KMS-11 (cell line): ENCODE data around the gene GNB5.

ENCODE experiments used
- H2AFZ ChIP-seq: fragments of 200-600 bp; sonication (generic); 2 replicates; pipeline ENCODE4 v1.6.1; 2016; ENCODE audit warnings: antibody characterized with exemption, mixed run types, low read depth
- H3K27ac ChIP-seq: fragments of 200-600 bp; sonication (generic); 2 replicates; pipeline ENCODE4 v1.6.1; 2016; ENCODE audit warnings: mild to moderate bottlenecking, mixed run types
- H3K27me3 ChIP-seq: fragments of 200-600 bp; sonication (generic); 2 replicates; pipeline ENCODE4 v1.6.1; 2017; ENCODE audit warnings: mild to moderate bottlenecking, low read depth, mixed run types, moderate library complexity; ENCODE audit not compliant: insufficient read depth
- H3K36me3 ChIP-seq: fragments of 200-600 bp; sonication (generic); 2 replicates; pipeline ENCODE4 v1.6.1; 2017; ENCODE audit warnings: mild to moderate bottlenecking, mixed run types; ENCODE audit not compliant: insufficient read depth
- H3K4me1 ChIP-seq: fragments of 200-600 bp; sonication (generic); 2 replicates; pipeline ENCODE4 v1.6.1; 2016; ENCODE audit warnings: mild to moderate bottlenecking, low read depth, mixed run types; ENCODE audit not compliant: poor library complexity, severe bottlenecking
- H3K4me2 ChIP-seq: fragments of 200-600 bp; sonication (generic); 2 replicates; pipeline ENCODE4 v1.7.0; 2016; ENCODE audit warnings: mild to moderate bottlenecking, mixed run types
- H3K4me3 ChIP-seq: fragments of 200-600 bp; sonication (generic); IDR thresholded peaks from 2 replicates; pipeline ENCODE4 v1.6.1; 2017; ENCODE audit warnings: low read depth, low read length, mixed read lengths; ENCODE audit not compliant: insufficient read depth
- H3K79me2 ChIP-seq: fragments of 200-600 bp; sonication (generic); 2 replicates; pipeline ENCODE4 v1.6.1; 2016; ENCODE audit warnings: low read depth, mixed run types; ENCODE audit not compliant: insufficient read depth
- H3K9ac ChIP-seq: fragments of 200-600 bp; sonication (generic); 2 replicates; pipeline ENCODE4 v1.6.1; 2016; ENCODE audit warnings: mild to moderate bottlenecking, mixed run types
- H4K20me1 ChIP-seq: fragments of 200-600 bp; sonication (generic); 2 replicates; pipeline ENCODE4 v1.6.1; 2016; ENCODE audit warnings: mild to moderate bottlenecking, mixed run types; ENCODE audit not compliant: insufficient read depth
- CTCF ChIP-seq: fragments of 200-600 bp; sonication (generic); conservative IDR thresholded peaks from 2 replicates; pipeline ENCODE4 v1.6.1; 2017; ENCODE audit warnings: low read depth, mild to moderate bottlenecking, antibody characterized with exemption, low read length, moderate library complexity, mixed read lengths

The GNB5 gene

GRCh38 chr15:52228921-52229320 lies 37.7 kb upstream of the GNB5 start:
- Histone ChIP-seq H4K20me1 (no peaks in the 10 kb centered on the region), H2AFZ (no peak overlapping the region), H3K79me2 (no peaks in the 10 kb centered on the region), H3K27me3 (no peaks in the 10 kb centered on the region), H3K4me3 (no peak overlapping the region), H3K4me2 (no peak overlapping the region), H3K27ac (no peak overlapping the region), H3K9ac (no peak overlapping the region), H3K36me3 (no peaks in the 10 kb centered on the region), H3K4me1 (peaks cover 4% of the 10 kb centered on the region)
- TF ChIP-seq CTCF = no peak

GRCh38 chr15:52227456-52227855 lies 36.3 kb upstream of the GNB5 start:
- Histone ChIP-seq H3K4me1 (peaks cover 4% of the 10 kb centered on the region), H3K9ac (no peak overlapping the region), H3K27me3 (no peaks in the 10 kb centered on the region), H3K79me2 (no peaks in the 10 kb centered on the region), H3K4me3 (no peak overlapping the region), H2AFZ (no peak overlapping the region), H4K20me1 (no peaks in the 10 kb centered on the region), H3K4me2 (peak overlapping the region; percentile 8; the same call in 1 of the 2 replicates), H3K36me3 (no peaks in the 10 kb centered on the region), H3K27ac (no peak overlapping the region)
- TF ChIP-seq CTCF = peak; percentile 70

- Histone ChIP-seq H2AFZ (no peak overlapping the region), H3K36me3 (no peaks in the 10 kb centered on the region), H3K27me3 (no peaks in the 10 kb centered on the region), H3K27ac (no peak overlapping the region), H4K20me1 (no peaks in the 10 kb centered on the region), H3K4me2 (no peak overlapping the region), H3K79me2 (no peaks in the 10 kb centered on the region), H3K9ac (no peak overlapping the region), H3K4me1 (peaks cover 9% of the 10 kb centered on the region), H3K4me3 (no peak overlapping the region)
- no peak for TF ChIP-seq CTCF
These were observed 34.0 kb upstream of the GNB5 start for GRCh38 chr15:52225230-52225629.

GRCh38 chr15:52224211-52224610 lies 33.0 kb upstream of the GNB5 start:
- Histone ChIP-seq H3K27me3 (no peaks in the 10 kb centered on the region), H4K20me1 (no peaks in the 10 kb centered on the region), H3K4me3 (no peak overlapping the region), H3K9ac (no peak overlapping the region), H3K79me2 (no peaks in the 10 kb centered on the region), H3K4me2 (no peak overlapping the region), H3K4me1 (peaks cover 9% of the 10 kb centered on the region), H3K27ac (no peak overlapping the region), H3K36me3 (no peaks in the 10 kb centered on the region), H2AFZ (no peak overlapping the region)
- no peak for TF ChIP-seq CTCF
